SHP77 treated with DMSO at 0.1 percent for 48 hours (cell line): ENCODE data around the gene TMEM209.
"Not testable (repeated sequence)": the region's sequence is repeated elsewhere in the genome, so short reads cannot be mapped to it uniquely, and the experiment has no call there.

Experiments used
- DNase-seq: peaks from one replicate; lab custom pipeline; 2025; lab: John Stamatoyannopoulos, UW

TMEM209 gene

GRCh38 chr7:130162196-130162595 is 43.0 kb downstream of the TMEM209 start:
- DNase-seq, result no peak

GRCh38 chr7:130160455-130160854 is 44.8 kb downstream of the TMEM209 start:
- DNase-seq, result no peak

- DNase-seq, result no peak
These were observed 45.2 kb downstream of the TMEM209 start for GRCh38 chr7:130160023-130160422.

GRCh38 chr7:130157700-130158099 is 47.5 kb downstream of the TMEM209 start:
- no peak for DNase-seq

GRCh38 chr7:130156140-130156539 is 49.1 kb downstream of the TMEM209 start:
- no peak for DNase-seq

GRCh38 chr7:130154501-130155317 is 50.5 kb downstream of the TMEM209 start:
- DNase-seq, result peak; percentile 68

GRCh38 chr7:130154131-130154500 is 51.1 kb downstream of the TMEM209 start:
- no peak for DNase-seq

GRCh38 chr7:130153211-130153908 is 51.8 kb downstream of the TMEM209 start:
- no peak for DNase-seq

GRCh38 chr7:130152493-130153210 is 52.6 kb downstream of the TMEM209 start:
- DNase-seq, result no peak

GRCh38 chr7:130151591-130152492 is 53.4 kb downstream of the TMEM209 start:
- DNase-seq, result no peak

- no peak for DNase-seq
These were observed 54.6 kb downstream of the TMEM209 start for GRCh38 chr7:130150587-130150986.

- DNase-seq, result peak; percentile 8
These were observed 55.7 kb downstream of the TMEM209 start for GRCh38 chr7:130149281-130150139.

- DNase-seq, result no peak
These were observed 56.6 kb downstream of the TMEM209 start for GRCh38 chr7:130148561-130148960.

GRCh38 chr7:130147710-130148325 is 57.4 kb downstream of the TMEM209 start:
- no peak for DNase-seq

- no peak for DNase-seq
These were observed 58.4 kb downstream of the TMEM209 start for GRCh38 chr7:130146693-130147405.

- DNase-seq, result not testable (repeated sequence)
These were observed 59.1 kb downstream of the TMEM209 start for GRCh38 chr7:130146142-130146541.

GRCh38 chr7:130145424-130146100 is 59.6 kb downstream of the TMEM209 start:
- DNase-seq, result no peak

- DNase-seq, result no peak
These were observed 60.7 kb downstream of the TMEM209 start for GRCh38 chr7:130144312-130145171.
